A673 (cell line): ENCODE data around the gene PRICKLE3.

Experiments used
- CTCF ChIP-seq: fragments of 300-800, 200-600 bp; sonication (generic); conservative IDR thresholded peaks from 2 replicates; pipeline ENCODE4 v1.5.1; 2017; ENCODE audit warnings: low read depth, mild to moderate bottlenecking, antibody characterized with exemption, low read length, moderate library complexity, mixed read lengths
- EZH2 ChIP-seq: fragments of 200-600 bp; sonication (generic); IDR thresholded peaks from 2 replicates; pipeline ENCODE4 v1.6.1; 2017; ENCODE audit warnings: borderline replicate concordance, low read depth, mild to moderate bottlenecking, mixed read lengths, antibody characterized with exemption, low read length; ENCODE audit not compliant: poor library complexity, severe bottlenecking

DNA sequence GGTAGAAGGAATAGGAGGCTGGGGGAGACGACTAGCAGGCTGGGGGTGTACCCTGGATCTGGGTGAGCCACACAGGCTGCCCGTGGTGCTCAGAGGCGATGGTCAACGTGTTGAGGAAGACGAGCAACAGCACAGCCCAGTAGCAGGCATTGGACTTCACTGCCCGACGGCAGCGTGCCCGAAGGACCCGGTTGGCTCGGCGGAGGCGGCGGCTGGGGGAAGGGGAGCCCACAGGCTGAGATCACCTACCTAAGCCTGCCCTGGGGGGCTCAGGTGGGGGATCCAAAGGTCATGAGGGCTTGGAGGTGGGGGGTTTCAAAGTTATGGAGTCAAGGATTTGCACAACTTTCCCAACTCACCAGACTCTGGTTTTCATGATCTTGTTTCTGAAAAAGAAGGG lies 39.7 kb upstream of the PRICKLE3 start:
- no peak for TF ChIP-seq CTCF
- no peak for TF ChIP-seq EZH2
